Cardiac fibroblast (primary cell): ENCODE results near the gene ALPK3.
A peak's percentile ranks its signal among the peaks of the same experiment; 100 is the strongest.

Experiments used
- DNase-seq, 2 donors: peaks; one replicate each; pipeline versions ENCODE4 v3.0.0 to v3.0.0-alpha.2; 2010; ENCODE audit warnings: low read depth in 2 of 2
- H3K4me3 ChIP-seq, 2 donors: replicated peaks in 1 of 2; 1 replicate in 1 of 2; 2 replicates in 1 of 2; pipeline ENCODE4 v1.5.1; 2011; ENCODE audit warnings: low read depth in 2 of 2, low read length in 2 of 2, mild to moderate bottlenecking in 2 of 2, moderate library complexity in 1 of 2
- TF ChIP-seq, protein P1 (sequence below): IDR thresholded peaks from one replicate; pipeline ENCODE4 v1.5.1; 2011; ENCODE audit warnings: low read depth, mild to moderate bottlenecking, low read length, inconsistent platforms

ALPK3 gene

DNA sequence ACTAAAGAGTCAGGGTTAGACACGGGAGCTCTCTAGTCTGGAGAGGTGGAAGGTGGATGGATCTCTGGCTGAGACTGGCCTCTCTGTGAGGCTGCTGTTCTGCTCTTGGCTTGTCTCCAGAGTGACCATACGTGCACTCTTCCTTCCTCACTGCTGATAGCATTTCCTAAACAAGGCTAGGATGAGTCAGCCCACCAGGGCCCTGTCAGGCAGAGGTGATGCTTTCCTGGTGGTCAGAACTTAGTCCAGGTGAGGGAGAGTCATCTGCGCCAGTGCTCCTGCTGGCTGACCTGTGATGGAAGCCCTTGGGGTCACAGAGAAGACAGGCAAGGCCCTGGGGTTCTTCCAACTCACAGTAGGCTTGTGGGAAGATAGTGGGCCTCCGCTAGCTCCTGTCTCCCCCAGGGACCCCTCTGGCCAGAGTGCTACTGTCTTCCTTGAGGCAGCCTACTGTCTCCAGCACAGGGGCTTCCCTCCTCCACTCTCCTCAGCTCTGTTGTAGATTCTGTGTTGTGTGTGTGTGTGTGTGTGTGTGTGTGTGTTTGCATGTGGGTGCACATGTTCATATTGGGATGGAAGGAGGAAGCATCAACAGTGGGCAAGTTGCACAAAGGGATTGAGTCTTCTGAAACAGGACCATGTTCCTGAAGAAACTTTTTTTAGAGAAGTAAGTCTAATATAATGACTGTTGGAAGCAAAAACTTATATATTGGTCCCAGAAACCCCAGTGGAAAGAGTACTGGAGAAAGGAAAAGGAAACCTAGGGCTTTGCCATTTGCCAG, 16.5 kb downstream of the ALPK3 start:
- no peak overlapping the region for H3K4me3 ChIP-seq
- DNase-seq, result peak; percentile 66 to 71
- TF ChIP-seq, protein P1, sequence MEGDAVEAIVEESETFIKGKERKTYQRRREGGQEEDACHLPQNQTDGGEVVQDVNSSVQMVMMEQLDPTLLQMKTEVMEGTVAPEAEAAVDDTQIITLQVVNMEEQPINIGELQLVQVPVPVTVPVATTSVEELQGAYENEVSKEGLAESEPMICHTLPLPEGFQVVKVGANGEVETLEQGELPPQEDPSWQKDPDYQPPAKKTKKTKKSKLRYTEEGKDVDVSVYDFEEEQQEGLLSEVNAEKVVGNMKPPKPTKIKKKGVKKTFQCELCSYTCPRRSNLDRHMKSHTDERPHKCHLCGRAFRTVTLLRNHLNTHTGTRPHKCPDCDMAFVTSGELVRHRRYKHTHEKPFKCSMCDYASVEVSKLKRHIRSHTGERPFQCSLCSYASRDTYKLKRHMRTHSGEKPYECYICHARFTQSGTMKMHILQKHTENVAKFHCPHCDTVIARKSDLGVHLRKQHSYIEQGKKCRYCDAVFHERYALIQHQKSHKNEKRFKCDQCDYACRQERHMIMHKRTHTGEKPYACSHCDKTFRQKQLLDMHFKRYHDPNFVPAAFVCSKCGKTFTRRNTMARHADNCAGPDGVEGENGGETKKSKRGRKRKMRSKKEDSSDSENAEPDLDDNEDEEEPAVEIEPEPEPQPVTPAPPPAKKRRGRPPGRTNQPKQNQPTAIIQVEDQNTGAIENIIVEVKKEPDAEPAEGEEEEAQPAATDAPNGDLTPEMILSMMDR, result no peak

DNA sequence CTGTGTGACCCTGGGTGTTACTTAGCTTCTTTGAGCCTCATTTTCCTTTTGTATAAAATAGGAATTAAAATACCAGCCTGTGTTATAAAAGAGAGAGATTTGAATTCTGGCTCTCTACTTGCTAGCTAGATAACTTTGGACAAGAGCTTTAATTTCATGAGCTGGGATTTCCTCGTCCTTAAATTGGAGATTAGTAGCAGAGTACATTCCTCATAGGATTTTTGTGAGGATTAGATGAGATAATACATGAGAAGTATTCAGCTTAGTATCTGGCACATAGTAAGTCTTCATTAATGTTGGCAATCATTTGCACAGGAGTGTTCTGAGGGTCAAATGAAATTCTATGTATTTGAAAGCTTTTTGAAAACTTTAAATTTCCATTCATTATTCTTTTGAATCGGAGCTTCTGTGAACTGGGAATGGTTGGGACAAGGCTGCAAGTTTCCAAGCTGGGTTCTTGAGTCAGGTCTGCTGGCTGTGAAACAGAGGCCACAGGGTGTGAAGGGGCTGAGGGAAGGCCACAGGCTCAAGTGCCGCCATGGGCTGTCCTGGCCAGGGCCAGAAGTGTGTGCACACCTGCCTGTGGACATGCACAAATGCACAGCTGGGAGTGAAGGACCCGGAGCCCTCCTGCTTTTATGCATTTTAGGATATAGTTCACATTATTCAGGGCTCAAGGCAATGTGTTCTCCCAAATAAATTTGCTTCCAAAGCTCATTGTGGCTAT, 17.2 kb downstream of the ALPK3 start:
- no peak overlapping the region for H3K4me3 ChIP-seq
- TF ChIP-seq, protein P1, result no peak
- DNase-seq, result no peak

DNA sequence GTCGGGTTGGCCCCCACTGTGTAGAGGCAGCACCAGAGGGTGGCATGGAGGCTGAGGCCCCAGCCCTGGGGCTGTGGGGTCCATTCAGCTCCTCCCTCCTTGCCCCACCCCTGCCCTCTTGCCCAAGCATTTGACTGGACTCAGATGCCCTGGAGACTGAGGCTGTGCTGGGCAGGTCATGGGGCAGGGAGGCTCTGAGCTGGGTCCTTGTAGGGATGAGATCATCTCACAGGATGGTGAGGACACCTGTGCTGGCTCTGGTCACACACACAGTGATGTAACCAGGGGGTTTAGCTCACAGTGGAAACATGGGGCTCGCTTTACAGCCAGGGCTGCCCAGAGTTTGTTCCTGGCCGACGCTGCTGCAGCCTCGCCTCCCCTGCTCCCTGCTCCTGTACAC, 17.8 kb downstream of the ALPK3 start:
- TF ChIP-seq, protein P1, result no peak
- DNase-seq, result no peak
- H3K4me3 ChIP-seq, result no peak overlapping the region

DNA sequence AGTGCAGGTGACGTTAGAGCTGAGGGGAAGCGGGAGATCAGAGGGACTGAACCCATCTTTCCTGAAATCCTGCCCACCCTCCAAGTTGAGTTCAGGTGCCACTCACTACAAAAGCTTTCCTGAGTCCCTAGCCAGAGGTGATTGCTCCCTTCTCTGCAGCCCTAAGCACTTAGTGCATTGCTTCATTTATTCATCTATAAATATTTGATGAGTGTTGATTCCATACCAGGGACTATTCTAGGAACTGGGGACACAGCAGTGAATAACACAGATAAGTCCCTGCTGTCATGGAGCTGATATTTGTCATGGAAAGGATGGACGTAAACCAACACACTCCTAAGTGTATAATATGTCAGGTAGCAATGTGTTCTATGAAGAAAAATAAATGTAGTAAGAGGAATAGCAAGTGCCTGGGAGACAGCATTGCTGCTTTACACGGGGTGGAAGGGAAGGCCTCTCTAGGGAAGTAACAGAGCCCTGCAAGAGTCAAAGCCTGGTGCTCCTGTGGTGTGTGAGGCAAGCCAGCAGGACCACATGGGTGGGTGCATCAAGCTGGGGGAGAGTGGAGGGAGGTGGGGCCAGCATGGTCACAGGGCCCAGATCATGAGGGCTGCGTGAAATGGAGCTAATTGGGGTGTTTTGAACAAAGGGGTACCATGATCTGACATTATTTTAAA, 18.6 kb downstream of the ALPK3 start:
- no peak overlapping the region for H3K4me3 ChIP-seq
- no peak for DNase-seq
- TF ChIP-seq, protein P1, result no peak

DNA sequence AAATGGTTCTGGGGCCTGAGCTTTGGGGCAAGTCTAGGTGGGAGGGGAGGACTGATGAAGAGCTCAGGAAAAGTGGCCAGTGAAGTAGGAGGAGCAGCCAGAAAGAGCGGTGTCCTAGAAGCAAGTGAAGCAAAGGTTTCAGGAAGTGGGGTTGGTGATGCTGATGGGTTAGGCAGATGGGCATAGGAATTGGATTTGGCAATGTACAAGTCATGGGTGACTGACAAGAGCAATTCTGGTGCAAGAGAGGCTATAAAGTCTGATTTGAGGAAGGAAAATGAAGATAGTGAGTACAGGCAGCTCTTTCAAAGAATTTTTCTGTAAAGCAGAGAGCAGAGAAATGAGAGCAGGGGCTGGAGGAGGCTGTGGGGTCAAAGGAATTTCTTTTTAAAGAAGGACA, 19.7 kb downstream of the ALPK3 start:
- DNase-seq, result no peak

DNA sequence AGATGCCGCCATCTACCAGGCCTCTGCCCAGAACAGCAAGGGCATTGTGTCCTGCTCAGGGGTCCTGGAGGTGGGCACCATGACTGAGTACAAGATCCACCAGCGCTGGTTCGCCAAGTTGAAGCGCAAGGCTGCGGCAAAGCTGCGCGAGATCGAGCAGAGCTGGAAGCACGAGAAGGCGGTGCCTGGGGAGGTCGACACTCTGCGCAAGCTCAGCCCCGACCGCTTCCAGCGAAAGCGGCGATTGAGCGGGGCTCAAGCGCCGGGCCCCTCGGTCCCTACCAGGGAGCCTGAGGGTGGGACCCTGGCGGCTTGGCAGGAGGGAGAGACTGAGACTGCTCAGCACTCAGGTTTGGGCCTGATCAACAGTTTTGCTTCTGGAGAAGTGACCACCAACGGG, 22.6 kb downstream of the ALPK3 start:
- H3K4me3 ChIP-seq, result no peak overlapping the region
- TF ChIP-seq, protein P1, result no peak
- DNase-seq, result no peak

More for the DNA sequence above, 19.7 kb downstream of the ALPK3 start:
- TF ChIP-seq, protein P1, result no peak
- H3K4me3 ChIP-seq, result no peak overlapping the region
